H1 (cell line): ENCODE measurements around the gene KIF2C. TPM values are rescaled to one million over a fixed set of nuclear protein-coding genes. Genes with fewer than 3 reads are reported as not detected.

Experiments
- CTCF ChIA-PET: fragments of 300-600 bp; sonication (Branson Sonifier 250); formaldehyde crosslinking; loops from one replicate; lab custom pipeline; 2021; ENCODE audit not compliant: partially characterized antibody; lab: Charles Lee
- POLR2A ChIA-PET: fragments of 300-600 bp; sonication (Branson Sonifier 250); formaldehyde crosslinking; loops from one replicate; lab custom pipeline; 2021; ENCODE audit warnings: inconsistent platforms; ENCODE audit not compliant: partially characterized antibody; lab: Charles Lee
- DNase-seq, 2 experiments: peaks; one replicate each; pipeline versions ENCODE4 v3.0.0 to v3.0.0-alpha.2; 2010 to 2022; ENCODE audit warnings: low spot score in 2 of 2, low read depth in 1 of 2, mixed read lengths in 1 of 2
- FAIRE-seq: peaks from 2 replicates; lab custom pipeline; 2011; peaks lifted over from hg19 to GRCh38; lab: Jason Lieb, UNC
- H2AFZ ChIP-seq: 2 replicates; pipeline ENCODE4 v1.8.1; 2012; ENCODE audit warnings: low read length, inconsistent platforms
- H2AK5ac ChIP-seq: 2 replicates; pipeline ENCODE4 v1.6.1; 2013; ENCODE audit warnings: low read depth, low read length
- H2BK120ac ChIP-seq: replicated peaks from 2 replicates; pipeline ENCODE3; 2013; ENCODE audit warnings: low read depth, low read length, inconsistent platforms
- H2BK12ac ChIP-seq: 2 replicates; pipeline ENCODE4 v1.6.1; 2013; ENCODE audit warnings: low read depth, low read length
- H2BK15ac ChIP-seq: 2 replicates; pipeline ENCODE4 v1.6.1; 2013; ENCODE audit warnings: low read length
- H2BK20ac ChIP-seq: 2 replicates; pipeline ENCODE4 v1.6.1; 2013; ENCODE audit warnings: low read length
- H2BK5ac ChIP-seq: 2 replicates; pipeline ENCODE4 v1.6.1; 2013; ENCODE audit warnings: low read depth, low read length
- H3K14ac ChIP-seq: 2 replicates; pipeline ENCODE4 v1.6.1; 2013; ENCODE audit warnings: inconsistent platforms; ENCODE audit not compliant: insufficient read length
- H3K18ac ChIP-seq: 2 replicates; pipeline ENCODE4 v1.6.1; 2013; ENCODE audit warnings: low read length; ENCODE audit errors: extremely low read depth
- H3K23ac ChIP-seq: 2 replicates; pipeline ENCODE4 v1.6.1; 2013; ENCODE audit warnings: inconsistent platforms; ENCODE audit not compliant: insufficient read length
- H3K23me2 ChIP-seq: 2 replicates; pipeline ENCODE4 v1.6.1; 2013; ENCODE audit warnings: low read depth, low read length
- H3K27ac ChIP-seq: 2 replicates; pipeline ENCODE4 v1.6.1; 2011; ENCODE audit warnings: low read depth, low read length, inconsistent platforms
- H3K27me3 ChIP-seq, 4 experiments: replicated peaks in 1 of 4; 1 replicate in 1 of 4; 2 replicates in 3 of 4; pipeline versions ENCODE4 v1.6.1 to v1.8.1; 2011 to 2013; ENCODE audit warnings: low read length in 3 of 4, mild to moderate bottlenecking in 3 of 4, inconsistent platforms in 2 of 4, mixed read lengths in 2 of 4, moderate library complexity in 1 of 4; ENCODE audit not compliant: control insufficient read depth in 3 of 4, insufficient read depth in 3 of 4; ENCODE audit errors: extremely low read depth in 1 of 4
- H3K36me3 ChIP-seq, 4 experiments: 2 replicates each; pipeline versions ENCODE4 v1.6.1 to v1.8.1; 2011 to 2013; ENCODE audit warnings: mild to moderate bottlenecking in 4 of 4, low read length in 3 of 4, moderate library complexity in 2 of 4, control low read depth in 1 of 4, inconsistent platforms in 1 of 4; ENCODE audit not compliant: insufficient read depth in 4 of 4, control insufficient read depth in 2 of 4
- H3K4ac ChIP-seq: replicated peaks from 2 replicates; pipeline ENCODE3; 2013; ENCODE audit warnings: low read length, low read depth, mixed read lengths, inconsistent platforms; ENCODE audit not compliant: insufficient read length
- H3K4me1 ChIP-seq, 4 experiments: replicated peaks in 1 of 4; 1 replicate in 1 of 4; 2 replicates in 3 of 4; pipeline versions ENCODE4 v1.6.1 to v1.8.1; 2011 to 2013; ENCODE audit warnings: low read length in 3 of 4, inconsistent platforms in 2 of 4, mixed read lengths in 1 of 4; ENCODE audit not compliant: insufficient read depth in 4 of 4, control insufficient read depth in 3 of 4
- H3K4me2 ChIP-seq, 2 experiments: 2 replicates each; pipeline versions ENCODE4 v1.6.1 to v1.8.1; 2011 to 2013; ENCODE audit warnings: low read depth in 2 of 2, low read length in 2 of 2, control low read depth in 1 of 2, inconsistent platforms in 1 of 2, mild to moderate bottlenecking in 1 of 2; ENCODE audit not compliant: insufficient read depth in 1 of 2
- H3K4me3 ChIP-seq, 4 experiments: fragments of 200-600, 300-600 bp in 1 of 4; sonication (generic), shearing (Covaris generic), sonication (Bioruptor Twin) in 1 of 4; 2 replicates each; pipeline versions ENCODE4 v1.5.1 to v1.8.1; 2011 to 2016; ENCODE audit warnings: low read length in 4 of 4, low read depth in 3 of 4, control low read depth in 2 of 4, inconsistent platforms in 2 of 4, mild to moderate bottlenecking in 2 of 4, mixed read lengths in 1 of 4, moderate library complexity in 1 of 4; ENCODE audit not compliant: insufficient read depth in 2 of 4; ENCODE audit errors: extremely low read depth in 1 of 4
- H3K56ac ChIP-seq: replicated peaks from 2 replicates; pipeline ENCODE3; 2013; ENCODE audit warnings: low read depth, mild to moderate bottlenecking, mixed read lengths, low read length, inconsistent platforms; ENCODE audit not compliant: insufficient read length
- H3K79me1 ChIP-seq: 2 replicates; pipeline ENCODE4 v1.6.1; 2013; ENCODE audit warnings: low read depth, low read length, control low read depth
- H3K79me2 ChIP-seq, 2 experiments: 2 replicates each; pipeline versions ENCODE4 v1.6.1 to v1.8.1; 2012 to 2013; ENCODE audit warnings: low read length in 2 of 2, mild to moderate bottlenecking in 2 of 2, inconsistent platforms in 1 of 2; ENCODE audit not compliant: insufficient read depth in 2 of 2, control insufficient read depth in 1 of 2
- H3K9ac ChIP-seq, 4 experiments: replicated peaks in 1 of 4; 1 replicate in 1 of 4; 2 replicates in 3 of 4; pipeline versions ENCODE4 v1.6.1 to v1.8.1; 2011 to 2013; ENCODE audit warnings: low read depth in 3 of 4, low read length in 3 of 4, control low read depth in 2 of 4, mild to moderate bottlenecking in 2 of 4, moderate library complexity in 2 of 4, inconsistent platforms in 1 of 4; ENCODE audit errors: extremely low read depth in 1 of 4
- H3K9me3 ChIP-seq, 2 experiments: 2 replicates each; pipeline versions ENCODE4 v1.6.1 to v1.8.1; 2012 to 2013; ENCODE audit warnings: mild to moderate bottlenecking in 2 of 2, moderate library complexity in 2 of 2, control low read depth in 1 of 2, inconsistent platforms in 1 of 2, low read depth in 1 of 2, low read length in 1 of 2, mixed read lengths in 1 of 2; ENCODE audit not compliant: insufficient read depth in 2 of 2
- H4K20me1 ChIP-seq, 2 experiments: replicated peaks in 1 of 2; 2 replicates each; pipeline versions ENCODE3 to v1.8.1; 2011 to 2013; ENCODE audit warnings: inconsistent platforms in 2 of 2, low read length in 2 of 2, mild to moderate bottlenecking in 1 of 2; ENCODE audit not compliant: insufficient read depth in 2 of 2, control insufficient read depth in 1 of 2
- H4K5ac ChIP-seq: 2 replicates; pipeline ENCODE4 v1.6.1; 2013; ENCODE audit warnings: low read length, low read depth, mixed read lengths, inconsistent platforms; ENCODE audit not compliant: insufficient read length
- H4K8ac ChIP-seq: 2 replicates; pipeline ENCODE4 v1.8.0; 2013; ENCODE audit warnings: mild to moderate bottlenecking, moderate library complexity, low read length, inconsistent platforms; ENCODE audit not compliant: insufficient read depth; ENCODE audit errors: extremely low read depth
- H4K91ac ChIP-seq: replicated peaks from 2 replicates; pipeline ENCODE3; 2013; ENCODE audit warnings: low read length, mixed read lengths, inconsistent platforms; ENCODE audit not compliant: insufficient read length
- CHD1 ChIP-seq: IDR thresholded peaks from 2 replicates; pipeline ENCODE4 v1.6.1; 2012; ENCODE audit warnings: low read depth, low read length, improper control_type of control experiment
- FOSL1 ChIP-seq: IDR thresholded peaks from 2 replicates; pipeline ENCODE4 v1.6.1; 2011; ENCODE audit warnings: mild to moderate bottlenecking, low read depth, low read length, moderate library complexity; ENCODE audit not compliant: insufficient read depth
- JUND ChIP-seq: IDR thresholded peaks from 2 replicates; pipeline ENCODE4 v1.6.1; 2011; ENCODE audit warnings: mild to moderate bottlenecking, improper control_type of control experiment, low read length
- RAD21 ChIP-seq, 2 experiments: IDR thresholded peaks in 1 of 2; conservative IDR thresholded peaks in 1 of 2; 2 replicates each; pipeline ENCODE4 v1.6.1; 2011; ENCODE audit warnings: low read depth in 2 of 2, low read length in 2 of 2, improper control_type of control experiment in 1 of 2, inconsistent platforms in 1 of 2, mild to moderate bottlenecking in 1 of 2, moderate library complexity in 1 of 2
- SAP30 ChIP-seq: fragments of 300-600 bp; sonication (generic); IDR thresholded peaks from 2 replicates; pipeline ENCODE4 v1.7.1; 2012; ENCODE audit warnings: low read length, moderate library complexity, mild to moderate bottlenecking, inconsistent platforms; ENCODE audit not compliant: insufficient read depth, insufficient replicate concordance
- SP1 ChIP-seq: IDR thresholded peaks from 2 replicates; pipeline ENCODE4 v1.6.1; 2011; ENCODE audit warnings: low read depth, low read length
- YY1 ChIP-seq: IDR thresholded peaks from 2 replicates; pipeline ENCODE4 v1.6.1; 2011; ENCODE audit warnings: low read depth, mild to moderate bottlenecking, low read length
- WGBS, 2 experiments: shearing (Covaris generic) in 1 of 2; methylation state at CpG; one replicate each; pipeline versions ENCODE4 v1.1.6 to v1.1.7; 2013 to 2015; ENCODE audit warnings: low lambda C conversion rate in 2 of 2, mixed read lengths in 2 of 2, inconsistent platforms in 1 of 2, low coverage in 1 of 2, missing lambda C conversion rate in 1 of 2; ENCODE audit not compliant: insufficient replicate concordance in 2 of 2, insufficient coverage in 1 of 2, insufficient read length in 1 of 2; ENCODE audit errors: extremely low coverage in 1 of 2, missing lambda C conversion rate in 1 of 2; 5-methylcytosine and 5-hydroxymethylcytosine counted together
- polyA plus RNA-seq, 7 experiments: library from polyadenylated mRNA; depleted of rRNA in 3 of 7; stranded (reverse) in 5 of 7; unstranded in 2 of 7; fragments of >200 nt in 5 of 7; fragments of 200-250 nt in 2 of 7; gene quantifications; 1 replicate in 5 of 7; 2 replicates in 1 of 7; 4 replicates in 1 of 7; pipeline versions ENCODE4 v1.2.1 to v1.2.3, GENCODE V29; 2011 to 2013; ENCODE audit warnings: missing spikeins in 2 of 7, mixed read lengths in 2 of 7
- total RNA-seq: library from RNA; stranded (reverse); fragmentation: NEBNext Ultra II Directional; extraction: Animal tissue kit (Norgen Biotek cat#: 25700); gene quantifications from 2 replicates; pipeline ENCODE4 v1.2.1, GENCODE V29; 2021

The KIF2C gene
- total and polyA plus RNA-seq, 2 of the 8 experiments (the other 6 are each of a cell fraction or from before 2014, with no cell fraction given) = 41.8 to 68.1 TPM

GRCh38 chr1:44713321-44713781 is 26.3 kb upstream of the KIF2C start:
- Histone ChIP-seq H2BK12ac (no peak overlapping the region), H4K20me1 (no peaks in the 10 kb centered on the region), H3K4me3 (no peak overlapping the region), H4K8ac (no peak overlapping the region), H3K79me1 (no peaks in the 10 kb centered on the region), H3K79me2 (no peaks in the 10 kb centered on the region), H3K14ac (no peak overlapping the region), H2BK20ac (no peak overlapping the region), H4K5ac (no peak overlapping the region), H2BK120ac (no peak overlapping the region), H3K4ac (no peak overlapping the region), H3K23me2 (no peaks in the 10 kb centered on the region; the same call in 1 of the 2 replicates), H4K91ac (no peak overlapping the region), H2AFZ (no peak overlapping the region), H2BK15ac (no peak overlapping the region), H3K4me1 (no peaks in the 10 kb centered on the region; a peak in 2 of 7 replicates), H3K4me2 (no peak overlapping the region), H2AK5ac (no peak overlapping the region), H2BK5ac (no peak overlapping the region), H3K36me3 (no peaks in the 10 kb centered on the region), H3K56ac (no peak overlapping the region), H3K27me3 (peaks cover 0 to 3% (median 0%) of the 10 kb centered on the region in 4 experiments; a peak in 1 of 7 replicates), H3K23ac (no peak overlapping the region), H3K9ac (no peak overlapping the region), H3K27ac (no peak overlapping the region), H3K18ac (no peak overlapping the region), H3K9me3 (no peaks in the 10 kb centered on the region; a peak in 1 of 4 replicates)
- ChIA-PET POLR2A (interaction anchor here (1.1 to 3.6 kb wide), 3 partner anchors 8 to 106 kb away, joined by 4 to 30 read pairs (median 9); partner anchors contain the start of gene RNU5D-1), CTCF (interaction anchor here (1.5 to 10.2 kb wide), 3 partner anchors 11 to 18 kb away, joined by 4 to 107 read pairs (median 25); partner anchors contain the start of gene RNU5D-1)
- no peak for DNase-seq
- WGBS, 2 experiments = 84% methylated on average over 6 of the region's 6 CpGs; no CpG with 5 or more reads in 1 of the 2 experiments
- TF ChIP-seq SAP30 = no peak
- TF ChIP-seq JUND = no peak
- TF ChIP-seq FOSL1 = no peak
- TF ChIP-seq YY1 = no peak
- no peak for TF ChIP-seq CHD1
- TF ChIP-seq RAD21 (IDR thresholded peaks at IDR 0.05 in 1 of 2, conservative IDR thresholded peaks at IDR 0.05 in 1 of 2; ENCODE audit: low read depth in 2 of 2, low read length in 2 of 2) = no peak
- no peak for TF ChIP-seq SP1
- FAIRE-seq = no peak
